Activated CD4-positive, alpha-beta T cell treated with anti-CD3 and anti-CD28 coated beads, Interleukin-2, amount 50 U/mL, for 24 hours (primary cell): ENCODE results near the gene TLE1.

Experiments used
- DNase-seq, 2 donors: peaks; one replicate each; pipeline ENCODE4 v3.0.0-alpha.2; 2020; ENCODE audit warnings: low read depth in 1 of 2, low spot score in 1 of 2

Gene TLE1

DNA sequence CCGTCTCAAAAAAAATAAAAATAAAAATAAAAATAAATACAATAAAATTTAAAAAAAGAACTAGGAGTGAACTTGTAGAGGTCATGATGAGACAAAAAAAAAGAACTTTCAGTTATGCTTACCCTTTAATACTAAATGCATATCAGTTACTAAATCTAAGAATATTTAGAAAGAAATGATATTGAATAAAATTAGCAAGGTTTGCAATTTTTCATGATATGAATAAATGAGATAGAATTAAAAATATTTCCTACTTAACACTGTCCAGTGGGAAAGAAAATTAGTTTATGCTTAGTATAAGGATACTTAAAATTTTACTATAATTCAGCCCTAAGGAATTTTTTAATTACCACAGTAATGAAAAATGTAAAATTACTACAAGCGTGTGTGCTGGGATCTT, 132.4 kb downstream of the TLE1 start:
- DNase-seq: no peak

DNA sequence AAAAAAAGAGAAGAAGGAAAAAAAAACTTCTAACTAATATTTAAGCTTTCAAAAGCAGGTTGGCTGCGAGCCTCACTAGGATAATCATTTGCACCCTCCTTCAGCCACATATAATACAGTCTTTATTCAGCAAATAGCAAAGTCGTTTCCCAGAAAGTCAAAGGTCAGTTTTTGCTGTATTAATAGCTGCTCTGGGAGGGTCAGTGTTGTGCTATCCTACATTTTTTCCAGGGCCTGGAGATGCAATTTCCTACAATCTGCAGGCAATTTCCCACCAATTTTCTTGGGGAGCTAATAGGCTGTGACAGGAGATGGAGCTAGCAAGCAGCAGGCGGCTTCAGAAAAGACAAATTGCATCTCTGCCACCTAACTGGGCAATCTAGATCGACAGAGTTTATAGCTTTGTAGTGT, 136.8 kb downstream of the TLE1 start:
- DNase-seq: no peak

DNA sequence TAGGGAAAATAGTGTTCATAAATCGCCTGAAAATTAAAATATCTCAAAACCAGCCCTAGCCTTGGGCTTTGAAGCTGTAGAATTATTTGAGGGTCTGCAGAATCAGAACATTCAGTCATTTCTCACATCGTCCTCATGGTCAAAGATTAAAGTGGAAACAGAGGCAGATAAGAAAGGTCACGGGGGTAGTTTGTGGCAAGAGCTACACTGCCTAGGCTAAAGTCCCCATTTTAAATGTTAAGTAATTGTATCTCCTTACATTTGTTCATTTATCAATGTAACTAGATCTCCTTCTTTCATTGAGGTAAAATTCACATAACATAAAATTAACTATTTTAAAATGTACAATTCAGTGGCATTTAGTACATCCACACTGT, 139.2 kb downstream of the TLE1 start:
- DNase-seq: no peak

DNA sequence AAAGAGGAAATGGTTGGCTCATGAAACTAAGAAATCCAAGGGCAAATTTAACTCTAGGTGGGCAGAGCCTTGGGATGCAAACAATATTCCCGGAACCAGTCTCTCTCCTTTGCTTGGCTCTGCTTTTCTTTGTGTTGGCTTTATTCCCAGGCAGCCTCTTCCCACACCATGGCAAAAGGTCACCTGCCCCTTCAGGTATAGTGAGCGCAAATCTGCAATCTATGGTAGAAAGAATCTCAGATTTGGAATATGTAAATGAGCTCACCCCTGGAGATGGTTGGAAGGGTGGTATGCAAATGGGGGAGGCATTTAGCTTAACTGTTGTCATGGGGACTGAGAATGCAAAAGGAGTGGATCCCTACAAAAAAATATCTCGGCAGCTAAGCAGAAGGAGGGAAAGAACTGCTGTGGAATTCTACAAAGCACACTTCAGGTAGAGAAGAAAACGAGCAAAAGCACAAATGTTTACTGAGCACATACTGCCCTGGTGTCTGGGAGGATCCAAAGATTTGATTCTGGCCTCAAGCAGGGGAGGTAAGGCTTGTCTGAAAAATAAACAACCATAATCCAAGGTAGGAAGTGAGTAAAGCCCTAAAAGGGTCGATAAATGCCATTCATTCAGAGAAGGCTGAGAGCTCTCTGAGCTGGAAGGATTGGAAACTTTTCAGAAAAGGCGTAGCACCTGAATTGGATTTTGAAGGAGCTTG, 139.7 kb downstream of the TLE1 start:
- no peak for DNase-seq

DNA sequence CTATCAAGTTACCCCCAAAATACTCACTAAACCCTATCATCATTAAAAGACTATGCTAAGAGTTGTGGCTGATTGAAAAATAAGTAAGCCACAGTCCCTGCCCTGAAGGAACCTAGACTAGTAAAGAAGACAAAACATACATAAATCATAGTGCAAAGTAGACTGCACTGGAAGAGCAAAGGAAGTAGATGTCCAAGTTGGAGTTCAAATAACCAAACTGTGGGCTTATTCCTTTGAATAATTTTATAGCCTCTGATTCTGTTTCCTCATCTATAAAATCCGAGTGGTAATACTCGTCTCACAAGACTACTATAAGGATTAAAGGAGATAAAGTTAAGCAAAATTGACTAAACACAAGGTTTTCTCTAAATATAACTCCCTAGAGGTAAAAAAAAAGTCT, 140.4 kb downstream of the TLE1 start:
- DNase-seq: no peak

DNA sequence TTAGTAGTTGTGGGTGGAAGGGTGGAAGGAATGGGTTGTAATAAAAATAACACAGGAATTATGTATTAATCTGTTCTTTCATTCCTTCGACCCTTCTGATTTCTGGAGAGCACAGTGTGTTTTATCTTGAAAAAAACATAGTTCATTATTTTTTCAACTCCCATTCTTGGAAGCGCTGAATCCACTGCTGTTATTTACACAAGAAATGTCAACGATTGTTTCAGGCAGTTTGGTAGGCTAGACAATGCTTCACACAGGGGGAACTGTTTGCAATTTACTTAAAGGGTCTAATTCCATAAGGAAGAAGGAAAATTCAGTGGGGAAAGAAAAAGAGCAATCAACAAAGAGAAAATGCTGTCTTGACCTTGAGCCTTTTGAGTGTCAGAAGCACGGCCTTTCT, 142.9 kb downstream of the TLE1 start:
- no peak for DNase-seq

DNA sequence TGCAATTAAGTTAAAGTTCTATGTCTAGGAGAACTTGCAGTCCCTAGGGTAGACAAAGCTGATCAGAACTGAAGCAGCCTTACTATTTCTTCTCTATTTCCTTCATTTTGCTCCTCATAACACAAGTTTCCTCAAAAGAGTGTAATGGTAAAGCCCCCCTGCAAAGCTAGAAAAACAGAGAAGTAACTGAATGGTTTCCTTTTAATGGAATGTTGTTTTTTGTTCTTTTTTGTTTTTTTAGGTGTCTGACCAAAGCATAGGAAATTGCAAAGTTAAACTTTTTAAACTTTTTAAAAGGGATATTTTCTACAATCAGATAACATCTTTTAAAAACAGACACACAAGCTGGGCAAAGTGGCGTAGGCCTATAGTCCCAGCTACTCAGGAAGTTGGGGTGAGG, 145.7 kb downstream of the TLE1 start:
- no peak for DNase-seq

DNA sequence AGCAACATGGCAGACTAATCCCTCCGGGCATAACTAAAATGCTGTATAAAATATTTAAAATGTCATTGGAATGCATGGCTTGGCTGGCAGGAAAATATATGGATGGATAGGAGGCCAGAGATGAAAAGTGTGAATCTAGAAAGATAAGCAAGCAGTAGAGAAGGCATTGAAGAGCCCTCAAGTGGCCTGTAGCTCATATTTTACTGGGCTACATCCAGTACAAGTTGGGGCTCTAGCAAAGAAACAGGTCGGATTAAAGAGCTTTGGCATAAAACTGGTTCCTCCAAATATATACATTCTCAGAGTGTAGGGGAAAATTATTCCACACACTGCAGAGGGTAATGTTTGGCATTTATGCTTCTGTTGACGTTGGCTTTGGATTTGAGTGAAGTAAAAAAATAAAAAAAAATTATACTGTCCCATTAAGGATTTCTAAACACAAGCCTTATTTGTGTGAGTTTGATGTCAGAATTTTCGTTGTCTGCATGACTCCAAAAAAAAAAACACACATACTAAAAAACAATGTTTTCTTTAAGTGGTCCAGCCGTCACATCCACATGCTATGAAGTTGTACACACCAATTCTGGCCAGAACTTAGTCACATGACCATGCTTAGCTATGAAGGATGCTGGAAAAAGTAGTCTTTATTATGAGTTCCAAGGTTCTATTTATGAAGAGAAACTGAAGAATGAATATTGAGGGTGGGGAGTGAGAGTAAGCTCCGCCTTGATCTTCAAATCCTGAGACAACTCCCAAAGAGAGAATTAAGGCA, 147.0 kb downstream of the TLE1 start:
- no peak for DNase-seq

DNA sequence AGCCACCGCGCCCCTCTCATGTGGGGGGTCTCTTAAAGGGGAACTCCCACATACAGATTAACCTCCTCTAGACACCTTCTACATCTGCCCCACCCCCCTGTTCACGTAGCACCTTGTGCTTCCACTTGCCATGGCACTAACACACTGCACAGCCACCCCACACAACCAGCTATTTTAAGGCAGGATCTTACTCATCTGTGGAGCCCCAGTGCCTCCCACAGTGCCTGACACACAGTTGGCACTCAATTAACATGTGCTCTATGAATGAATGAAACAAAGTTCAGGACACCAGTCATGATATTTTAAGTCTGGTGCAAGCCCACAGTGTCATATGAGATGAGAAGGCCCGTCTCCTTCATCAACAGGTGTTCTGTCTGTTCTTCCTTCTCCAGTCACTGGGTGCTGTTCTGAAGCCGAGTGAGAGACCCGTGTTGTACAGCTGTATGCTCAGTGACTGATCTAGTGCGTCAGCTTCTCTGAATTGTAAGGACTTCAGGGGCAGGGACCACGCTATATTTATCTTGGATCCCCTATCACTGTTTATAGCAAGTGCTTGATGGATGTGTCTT, 149.1 kb downstream of the TLE1 start:
- DNase-seq: no peak

DNA sequence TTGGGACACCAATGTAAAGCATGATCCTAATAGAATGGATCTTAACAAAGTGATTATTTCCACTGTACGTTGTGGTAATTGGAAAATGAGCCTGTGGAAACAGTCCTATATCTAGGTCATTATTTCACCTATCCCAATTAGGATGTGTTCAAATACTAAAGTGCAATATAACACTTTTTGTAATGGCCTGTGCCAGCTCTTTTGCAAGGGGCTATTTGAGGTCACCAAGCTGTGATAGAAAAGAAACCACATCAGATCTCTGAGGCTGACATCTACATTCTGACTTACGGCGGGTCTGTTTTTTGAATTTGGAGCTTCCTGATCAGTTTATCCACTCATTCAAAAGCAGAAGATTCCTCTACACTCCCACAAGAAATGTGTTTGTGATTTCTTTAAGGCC, 150.0 kb downstream of the TLE1 start:
- no peak for DNase-seq

DNA sequence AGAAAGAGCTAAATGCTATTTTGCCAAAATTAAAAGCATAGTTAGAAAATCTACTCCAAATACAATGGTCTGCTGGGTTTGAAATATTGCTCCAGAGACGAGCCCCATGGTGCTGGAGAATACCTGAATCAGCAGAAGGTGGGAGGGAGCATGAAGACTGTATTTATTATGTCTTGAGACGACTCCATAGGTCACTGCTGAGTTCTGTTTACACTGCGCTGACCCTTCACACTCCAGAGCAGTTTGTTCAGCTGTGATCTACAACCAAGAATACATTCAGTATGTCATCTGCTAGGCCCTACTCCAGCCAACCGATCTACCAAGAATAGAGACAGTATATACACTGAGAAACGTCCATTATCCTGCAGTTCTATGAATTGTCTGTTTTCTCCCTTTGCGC, 150.5 kb downstream of the TLE1 start:
- no peak for DNase-seq

DNA sequence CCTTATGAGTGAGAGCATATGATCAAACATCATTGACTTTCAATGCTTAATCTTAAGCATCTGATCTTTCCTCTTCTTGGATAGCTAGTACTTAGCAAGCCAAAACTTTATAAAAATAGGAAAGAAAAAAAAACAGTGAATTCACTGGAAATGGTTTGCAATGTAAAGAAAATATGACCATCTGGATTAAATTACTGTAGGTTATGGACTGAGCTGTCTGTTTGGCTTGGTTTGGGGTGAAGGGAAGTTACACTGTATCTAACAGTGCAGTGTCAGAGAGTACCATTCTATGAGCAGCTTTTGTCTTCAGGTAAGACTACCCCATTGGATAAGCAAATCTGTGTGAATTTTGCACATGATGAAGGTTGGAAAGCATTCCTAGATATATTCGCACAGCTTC, 151.4 kb downstream of the TLE1 start:
- no peak for DNase-seq

DNA sequence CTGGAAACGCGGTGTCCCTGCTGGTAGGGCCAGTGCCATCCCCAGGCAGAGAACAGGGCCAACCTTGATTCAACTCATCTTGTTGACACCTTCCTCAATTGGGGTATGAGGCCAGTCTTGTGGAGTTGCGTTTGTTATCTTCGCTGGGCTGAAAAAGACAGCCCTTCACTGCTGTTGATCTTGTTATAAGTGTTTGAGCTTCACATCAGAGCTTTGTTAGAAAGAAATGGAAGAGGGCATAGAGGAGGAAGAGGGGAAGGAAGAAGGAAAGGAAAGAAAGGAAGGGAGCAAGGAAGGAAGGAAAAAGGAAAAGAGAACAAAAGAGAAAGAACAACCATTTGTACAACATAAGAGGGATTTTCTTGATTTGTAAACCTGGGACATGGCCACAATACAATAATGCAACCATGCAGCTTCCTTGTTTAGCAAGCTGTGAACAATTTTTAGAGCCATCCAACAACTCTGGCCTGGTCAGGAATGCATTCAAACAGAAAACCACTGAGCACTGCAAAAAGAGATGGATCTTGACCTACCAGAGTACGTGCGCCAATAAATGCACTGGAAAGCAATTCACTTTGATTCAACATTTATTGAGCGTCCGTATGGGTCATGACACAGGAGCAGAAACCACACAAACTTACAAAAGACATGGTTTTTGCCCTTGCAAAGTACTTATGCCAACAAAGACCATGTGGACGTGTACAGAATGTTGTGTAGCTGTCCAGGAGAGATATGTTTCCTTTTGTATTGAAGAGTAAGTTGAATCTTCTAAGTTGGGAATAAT, 152.9 kb downstream of the TLE1 start:
- DNase-seq: no peak

DNA sequence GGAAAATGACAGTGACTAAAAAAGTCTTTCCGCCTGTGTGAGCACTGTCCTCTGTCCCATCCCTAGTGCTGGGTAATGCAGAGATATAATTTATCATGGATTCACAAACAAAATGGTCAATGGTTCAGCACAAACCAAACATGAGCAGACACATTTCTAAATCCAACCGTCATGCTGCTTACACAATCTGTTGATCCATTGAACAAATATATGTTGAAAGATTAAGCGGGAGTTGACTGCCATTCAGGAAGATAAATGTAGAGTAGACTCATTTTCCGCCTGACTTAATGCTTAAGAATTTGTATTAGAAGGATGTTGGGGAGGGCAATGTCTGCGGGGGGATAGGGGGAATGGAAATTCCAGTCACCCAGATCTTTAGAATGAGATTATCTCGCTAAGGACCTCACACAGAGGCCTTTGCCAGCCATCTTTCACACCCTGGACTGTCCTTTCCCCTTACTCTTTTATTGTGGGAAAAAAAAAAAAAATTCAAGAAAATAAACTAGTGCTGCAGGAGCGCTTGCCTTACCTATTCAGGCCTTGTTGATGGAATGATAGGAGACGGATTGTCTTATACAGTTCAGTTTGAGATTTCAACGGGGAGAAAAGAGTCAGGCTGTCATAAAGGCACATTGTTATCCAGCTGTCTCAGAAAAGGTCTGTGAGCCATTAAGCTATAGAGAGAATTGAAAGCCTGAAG, 153.7 kb downstream of the TLE1 start:
- no peak for DNase-seq

DNA sequence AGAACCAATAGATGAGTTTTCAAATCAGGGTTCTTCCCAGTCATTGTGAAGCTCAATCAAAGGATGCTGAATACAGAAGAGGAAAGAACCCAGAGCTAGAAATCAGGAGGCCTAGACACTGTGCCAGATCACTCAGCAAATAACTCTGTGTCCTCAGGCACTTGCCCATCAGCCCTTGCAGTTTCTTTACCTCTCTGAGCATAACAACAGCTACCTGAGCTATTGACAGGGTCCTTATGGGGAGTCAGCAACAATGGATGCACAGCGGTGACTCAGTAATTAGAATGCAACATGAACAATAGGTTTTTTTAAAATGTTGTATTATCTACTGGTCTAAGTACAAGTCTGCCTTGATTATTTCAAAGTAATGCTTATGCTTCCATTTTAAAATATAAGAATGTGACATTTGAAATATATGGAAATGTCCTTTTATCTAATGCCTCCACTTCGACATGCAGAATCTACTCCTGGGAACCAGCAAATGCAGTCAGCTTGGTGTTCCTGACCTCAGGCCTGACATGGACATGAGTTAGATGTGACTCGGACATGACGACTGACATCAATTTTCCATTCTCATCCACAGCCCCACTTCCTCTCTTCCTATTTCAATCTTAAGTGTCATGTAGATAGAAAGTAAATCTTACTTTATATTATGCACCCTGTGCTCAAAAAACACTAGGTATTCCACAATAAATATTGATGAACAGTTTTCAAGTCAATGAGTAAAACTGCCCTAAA, 155.0 kb downstream of the TLE1 start:
- DNase-seq: no peak
